ENCODE data around the gene CACNA2D1.

The CACNA2D1 gene

GRCh38 chr7:82335927-82336326, 107.7 kb downstream of the CACNA2D1 start:
- peak; percentile 85 for ATAC-seq
- no peak for TF ChIP-seq ESRRG (CRISPR knock-in tag; IDR thresholded peaks at IDR 0.05)
- TF ChIP-seq GLIS3 (CRISPR knock-in tag; IDR thresholded peaks at IDR 0.05) = 0 out of 2 replicates have a peak, but pooled peaks have one; percentile 56
- TF ChIP-seq ZFP30 (CRISPR knock-in tag; IDR thresholded peaks at IDR 0.05) = no peak
- no peak for TF ChIP-seq OSR1 (CRISPR knock-in tag; IDR thresholded peaks at IDR 0.05)
- no peak for TF ChIP-seq CSDC2 (CRISPR knock-in tag; IDR thresholded peaks at IDR 0.05)
- no peak for TF ChIP-seq RARB (CRISPR knock-in tag; IDR thresholded peaks at IDR 0.05)
- TF ChIP-seq ZFP3 (CRISPR knock-in tag; IDR thresholded peaks at IDR 0.05) = no peak
- peak; percentile 85 for TF ChIP-seq TSHZ2 (CRISPR knock-in tag; IDR thresholded peaks at IDR 0.05)
- no peak for TF ChIP-seq ZNF565 (CRISPR knock-in tag; conservative IDR thresholded peaks at IDR 0.05; ENCODE audit: low read depth)
- no peak for TF ChIP-seq PPARA (CRISPR knock-in tag; IDR thresholded peaks at IDR 0.05; ENCODE audit: borderline replicate concordance)
- TF ChIP-seq CSRNP3 (CRISPR knock-in tag; IDR thresholded peaks at IDR 0.05) = no peak
- peak; percentile 85 for TF ChIP-seq TCF4 (CRISPR knock-in tag; IDR thresholded peaks at IDR 0.05; ENCODE audit: borderline replicate concordance)

- TF ChIP-seq BACH2 (CRISPR knock-in tag; IDR thresholded peaks at IDR 0.05; ENCODE audit: borderline replicate concordance) (no peak), CREB5 (CRISPR knock-in tag; IDR thresholded peaks at IDR 0.05; ENCODE audit: low read depth) (no peak), ARNTL (CRISPR knock-in tag; IDR thresholded peaks at IDR 0.05; ENCODE audit: borderline replicate concordance, low read depth) (no peak), RARB (CRISPR knock-in tag; IDR thresholded peaks at IDR 0.05) (no peak), POU6F1 (CRISPR knock-in tag; IDR thresholded peaks at IDR 0.05; ENCODE audit: borderline replicate concordance, low read depth) (no peak), TOX (CRISPR knock-in tag; IDR thresholded peaks at IDR 0.05; ENCODE audit: borderline replicate concordance) (no peak), ISL1 (CRISPR knock-in tag; IDR thresholded peaks at IDR 0.05) (no peak), ZNF8 (CRISPR knock-in tag; IDR thresholded peaks at IDR 0.05) (no peak), TCF4 (CRISPR knock-in tag; IDR thresholded peaks at IDR 0.05; ENCODE audit: borderline replicate concordance) (no peak)
- no peak for ATAC-seq
Measured at GRCh38 chr7:82335001-82335400, 108.6 kb downstream of the CACNA2D1 start.

- TF ChIP-seq ZNF8 (CRISPR knock-in tag; IDR thresholded peaks at IDR 0.05) = no peak
- peak; percentile 84 for TF ChIP-seq TCF4 (CRISPR knock-in tag; IDR thresholded peaks at IDR 0.05; ENCODE audit: borderline replicate concordance)
- 0 out of 2 replicates have a peak, but pooled peaks have one; percentile 11 for TF ChIP-seq ISL1 (CRISPR knock-in tag; IDR thresholded peaks at IDR 0.05)
- ATAC-seq = peak; percentile 83
Measured at GRCh38 chr7:82331234-82331633, 112.3 kb downstream of the CACNA2D1 start.

- no peak for TF ChIP-seq PATZ1 (CRISPR knock-in tag; IDR thresholded peaks at IDR 0.05; ENCODE audit: borderline replicate concordance)
- no peak for TF ChIP-seq CSRNP3 (CRISPR knock-in tag; IDR thresholded peaks at IDR 0.05)
- no peak for TF ChIP-seq TCF4 (CRISPR knock-in tag; IDR thresholded peaks at IDR 0.05; ENCODE audit: borderline replicate concordance)
- TF ChIP-seq ZFP3 (CRISPR knock-in tag; IDR thresholded peaks at IDR 0.05) = no peak
- TF ChIP-seq ESRRG (CRISPR knock-in tag; IDR thresholded peaks at IDR 0.05) = no peak
- TF ChIP-seq ARNTL (CRISPR knock-in tag; IDR thresholded peaks at IDR 0.05; ENCODE audit: borderline replicate concordance, low read depth) = no peak
- peak; percentile 51 for ATAC-seq
Measured at GRCh38 chr7:82330706-82331215, 112.8 kb downstream of the CACNA2D1 start.

All from SK-N-SH treated with all-trans-retinoic acid at 6 μM for 48 hours (cell line).